ENCODE measurements around the gene PARK7.
A peak's percentile ranks its signal among the peaks of the same experiment; 100 is the strongest.
"Not testable (repeated sequence)": the region's sequence is repeated elsewhere in the genome, so short reads cannot be mapped to it uniquely, and the experiment has no call there.

Gene PARK7

GRCh38 chr1:7943251-7943650 is 18.3 kb upstream of the PARK7 start:
- no peak for DNase-seq (ENCODE audit: low read depth)

GRCh38 chr1:7948960-7949359 is 12.6 kb upstream of the PARK7 start:
- DNase-seq (ENCODE audit: low read depth): peak; percentile 30

- not testable (repeated sequence) for DNase-seq (ENCODE audit: low read depth)
These were observed 8.7 kb upstream of the PARK7 start for GRCh38 chr1:7952791-7953190.

- peak; percentile 78 for DNase-seq (ENCODE audit: low read depth)
These were observed 7.5 kb upstream of the PARK7 start for GRCh38 chr1:7953850-7954609.

GRCh38 chr1:7954683-7955082 is 6.8 kb upstream of the PARK7 start:
- no peak for DNase-seq (ENCODE audit: low read depth)

GRCh38 chr1:7956218-7957032 is 5.1 kb upstream of the PARK7 start:
- no peak for DNase-seq (ENCODE audit: low read depth)

GRCh38 chr1:7960165-7960564 is 1.3 kb upstream of the PARK7 start:
- DNase-seq (ENCODE audit: low read depth): no peak

GRCh38 chr1:7960867-7961215 is 670 bp upstream of the PARK7 start:
- DNase-seq (ENCODE audit: low read depth): no peak

GRCh38 chr1:7962014-7962335 is 464 bp downstream of the PARK7 start:
- DNase-seq (ENCODE audit: low read depth): peak; percentile 18

- DNase-seq (ENCODE audit: low read depth): no peak
These were observed 1.3 kb downstream of the PARK7 start for GRCh38 chr1:7962636-7963377.

GRCh38 chr1:7963378-7963730 is 1.8 kb downstream of the PARK7 start:
- DNase-seq (ENCODE audit: low read depth): not testable (repeated sequence)

GRCh38 chr1:7963841-7964240 is 2.3 kb downstream of the PARK7 start:
- not testable (repeated sequence) for DNase-seq (ENCODE audit: low read depth)

GRCh38 chr1:7964476-7964875 is 3.0 kb downstream of the PARK7 start:
- DNase-seq (ENCODE audit: low read depth): no peak

- DNase-seq (ENCODE audit: low read depth): no peak
These were observed 5.7 kb downstream of the PARK7 start for GRCh38 chr1:7967196-7967595.

- no peak for DNase-seq (ENCODE audit: low read depth)
These were observed 6.1 kb downstream of the PARK7 start for GRCh38 chr1:7967651-7968050.

GRCh38 chr1:7970246-7970645 is 8.7 kb downstream of the PARK7 start:
- no peak for DNase-seq (ENCODE audit: low read depth)

- no peak for DNase-seq (ENCODE audit: low read depth)
These were observed 9.5 kb downstream of the PARK7 start for GRCh38 chr1:7971024-7971423.

- no peak for DNase-seq (ENCODE audit: low read depth)
These were observed 10.8 kb downstream of the PARK7 start for GRCh38 chr1:7972285-7972684.

GRCh38 chr1:7973086-7973485 is 11.6 kb downstream of the PARK7 start:
- no peak for DNase-seq (ENCODE audit: low read depth)

- no peak for DNase-seq (ENCODE audit: low read depth)
These were observed 13.8 kb downstream of the PARK7 start for GRCh38 chr1:7975212-7975865.

GRCh38 chr1:7980984-7981383 is 19.5 kb downstream of the PARK7 start:
- no peak for DNase-seq (ENCODE audit: low read depth)

GRCh38 chr1:7983086-7983778 is 21.7 kb downstream of the PARK7 start:
- DNase-seq (ENCODE audit: low read depth): no peak
